GM23248 (cell line): Measurements from ENCODE around the gene GRK3.

ENCODE experiments used
- EZH2 ChIP-seq: fragments of 200-600 bp; sonication (generic); IDR thresholded peaks from 2 replicates; pipeline ENCODE4 v1.6.1; 2018; ENCODE audit warnings: antibody characterized with exemption, mild to moderate bottlenecking; ENCODE audit not compliant: insufficient read depth, poor library complexity, severe bottlenecking
- EZH2phosphoT487 ChIP-seq: fragments of 200-600 bp; sonication (generic); IDR thresholded peaks from 2 replicates; pipeline ENCODE4 v1.6.1; 2018; ENCODE audit warnings: antibody characterized with exemption, moderate library complexity, mild to moderate bottlenecking, low read depth; ENCODE audit not compliant: insufficient read depth

GRCh38 chr22:25711491-25711890 is 147.0 kb downstream of the GRK3 start:
- no peak for TF ChIP-seq EZH2
- TF ChIP-seq EZH2phosphoT487, result no peak
